ENCODE measurements around the gene ADAMTS12.
"Not testable (repeated sequence)": the region's sequence is repeated elsewhere in the genome, so short reads cannot be mapped to it uniquely, and the experiment has no call there.

Gene ADAMTS12, protein sequence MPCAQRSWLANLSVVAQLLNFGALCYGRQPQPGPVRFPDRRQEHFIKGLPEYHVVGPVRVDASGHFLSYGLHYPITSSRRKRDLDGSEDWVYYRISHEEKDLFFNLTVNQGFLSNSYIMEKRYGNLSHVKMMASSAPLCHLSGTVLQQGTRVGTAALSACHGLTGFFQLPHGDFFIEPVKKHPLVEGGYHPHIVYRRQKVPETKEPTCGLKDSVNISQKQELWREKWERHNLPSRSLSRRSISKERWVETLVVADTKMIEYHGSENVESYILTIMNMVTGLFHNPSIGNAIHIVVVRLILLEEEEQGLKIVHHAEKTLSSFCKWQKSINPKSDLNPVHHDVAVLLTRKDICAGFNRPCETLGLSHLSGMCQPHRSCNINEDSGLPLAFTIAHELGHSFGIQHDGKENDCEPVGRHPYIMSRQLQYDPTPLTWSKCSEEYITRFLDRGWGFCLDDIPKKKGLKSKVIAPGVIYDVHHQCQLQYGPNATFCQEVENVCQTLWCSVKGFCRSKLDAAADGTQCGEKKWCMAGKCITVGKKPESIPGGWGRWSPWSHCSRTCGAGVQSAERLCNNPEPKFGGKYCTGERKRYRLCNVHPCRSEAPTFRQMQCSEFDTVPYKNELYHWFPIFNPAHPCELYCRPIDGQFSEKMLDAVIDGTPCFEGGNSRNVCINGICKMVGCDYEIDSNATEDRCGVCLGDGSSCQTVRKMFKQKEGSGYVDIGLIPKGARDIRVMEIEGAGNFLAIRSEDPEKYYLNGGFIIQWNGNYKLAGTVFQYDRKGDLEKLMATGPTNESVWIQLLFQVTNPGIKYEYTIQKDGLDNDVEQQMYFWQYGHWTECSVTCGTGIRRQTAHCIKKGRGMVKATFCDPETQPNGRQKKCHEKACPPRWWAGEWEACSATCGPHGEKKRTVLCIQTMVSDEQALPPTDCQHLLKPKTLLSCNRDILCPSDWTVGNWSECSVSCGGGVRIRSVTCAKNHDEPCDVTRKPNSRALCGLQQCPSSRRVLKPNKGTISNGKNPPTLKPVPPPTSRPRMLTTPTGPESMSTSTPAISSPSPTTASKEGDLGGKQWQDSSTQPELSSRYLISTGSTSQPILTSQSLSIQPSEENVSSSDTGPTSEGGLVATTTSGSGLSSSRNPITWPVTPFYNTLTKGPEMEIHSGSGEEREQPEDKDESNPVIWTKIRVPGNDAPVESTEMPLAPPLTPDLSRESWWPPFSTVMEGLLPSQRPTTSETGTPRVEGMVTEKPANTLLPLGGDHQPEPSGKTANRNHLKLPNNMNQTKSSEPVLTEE (N-terminal part only)

DNA sequence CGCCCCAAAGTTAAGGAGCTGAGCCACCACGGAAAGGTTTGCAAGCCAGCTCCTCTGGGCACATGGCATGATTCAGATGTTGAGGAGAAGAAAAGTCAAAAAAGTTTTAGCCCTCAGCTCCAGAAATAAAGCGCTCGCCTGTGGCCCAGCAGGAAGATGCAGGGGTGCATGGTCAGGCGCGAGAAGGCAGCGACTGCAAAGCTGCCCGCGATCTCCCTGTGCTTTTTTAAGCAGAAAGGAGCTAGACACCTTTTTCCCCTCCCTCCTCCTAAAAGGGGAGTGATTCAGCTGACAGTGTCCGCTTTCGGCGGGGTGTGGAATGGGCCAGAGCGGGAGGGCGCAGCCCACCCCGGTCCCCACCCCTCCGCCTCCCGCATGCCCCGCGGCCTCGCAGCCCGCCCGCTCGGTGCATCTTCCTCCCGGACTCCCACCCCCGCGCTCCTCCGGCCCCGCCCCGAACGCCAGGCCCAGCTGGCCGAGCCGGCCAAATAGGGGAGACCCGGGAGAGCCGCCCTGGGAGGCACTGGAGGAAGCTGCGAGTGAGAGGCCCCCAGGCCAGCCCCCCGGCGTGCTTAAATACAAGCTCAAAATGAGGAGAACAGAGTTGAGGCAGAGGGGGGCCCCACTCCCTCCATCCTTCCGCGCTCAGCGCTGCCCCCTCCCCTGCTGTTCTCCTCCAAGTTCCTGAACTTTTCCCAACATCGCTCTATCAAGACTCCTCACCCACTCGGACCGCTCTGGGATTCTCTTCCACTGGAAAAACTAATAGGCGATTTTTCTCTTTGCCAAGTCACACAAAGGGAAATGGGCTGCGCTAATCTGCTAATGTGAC is at the start of gene ADAMTS12:
TSS of gene ADAMTS12 (minus strand) at position 203 of the 832 bp plus-strand sequence. CDS start at position 69, 134 bp downstream.
- DNase-seq, result no peak

GRCh38 chr5:33941090-33941489 is 49.3 kb upstream of the ADAMTS12 start:
- DNase-seq, result no peak

DNA sequence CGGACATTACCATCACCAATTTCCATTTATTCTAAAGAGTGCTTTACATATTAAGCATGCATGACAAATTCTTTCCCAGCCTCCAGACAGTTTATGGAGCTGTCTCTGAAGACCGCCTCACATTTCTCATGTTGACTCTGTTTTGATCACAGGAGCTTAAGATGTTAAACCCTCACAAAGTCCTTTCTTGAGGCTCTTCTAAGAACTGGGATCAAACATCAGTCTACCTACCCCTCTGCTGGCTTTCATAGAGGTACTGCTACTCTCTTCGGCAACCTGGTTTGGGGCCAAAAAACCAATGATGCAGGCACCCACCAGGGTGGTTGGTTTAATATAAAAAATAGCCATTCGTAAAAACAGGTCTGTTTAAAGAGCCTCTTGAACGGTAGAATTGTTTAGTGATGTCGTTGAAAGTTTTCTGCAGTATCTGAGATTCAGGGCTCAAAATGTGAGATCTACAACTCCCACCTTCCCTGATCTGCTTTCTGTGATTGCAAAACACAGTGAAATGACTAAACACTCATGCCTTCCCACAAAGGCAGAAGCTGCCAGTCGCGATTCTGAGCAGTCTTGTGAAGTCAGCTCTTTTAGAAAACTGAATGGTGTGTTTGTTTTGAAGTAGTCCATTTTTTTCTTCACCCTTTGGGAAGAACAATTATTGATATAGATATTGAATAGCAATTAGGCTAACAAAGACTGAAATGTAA is 47.9 kb upstream of the ADAMTS12 start:
- no peak for DNase-seq

- DNase-seq, result no peak
These were observed 47.1 kb upstream of the ADAMTS12 start for GRCh38 chr5:33938881-33939280.

- no peak for DNase-seq
These were observed 46.7 kb upstream of the ADAMTS12 start for GRCh38 chr5:33938507-33938796.

DNA sequence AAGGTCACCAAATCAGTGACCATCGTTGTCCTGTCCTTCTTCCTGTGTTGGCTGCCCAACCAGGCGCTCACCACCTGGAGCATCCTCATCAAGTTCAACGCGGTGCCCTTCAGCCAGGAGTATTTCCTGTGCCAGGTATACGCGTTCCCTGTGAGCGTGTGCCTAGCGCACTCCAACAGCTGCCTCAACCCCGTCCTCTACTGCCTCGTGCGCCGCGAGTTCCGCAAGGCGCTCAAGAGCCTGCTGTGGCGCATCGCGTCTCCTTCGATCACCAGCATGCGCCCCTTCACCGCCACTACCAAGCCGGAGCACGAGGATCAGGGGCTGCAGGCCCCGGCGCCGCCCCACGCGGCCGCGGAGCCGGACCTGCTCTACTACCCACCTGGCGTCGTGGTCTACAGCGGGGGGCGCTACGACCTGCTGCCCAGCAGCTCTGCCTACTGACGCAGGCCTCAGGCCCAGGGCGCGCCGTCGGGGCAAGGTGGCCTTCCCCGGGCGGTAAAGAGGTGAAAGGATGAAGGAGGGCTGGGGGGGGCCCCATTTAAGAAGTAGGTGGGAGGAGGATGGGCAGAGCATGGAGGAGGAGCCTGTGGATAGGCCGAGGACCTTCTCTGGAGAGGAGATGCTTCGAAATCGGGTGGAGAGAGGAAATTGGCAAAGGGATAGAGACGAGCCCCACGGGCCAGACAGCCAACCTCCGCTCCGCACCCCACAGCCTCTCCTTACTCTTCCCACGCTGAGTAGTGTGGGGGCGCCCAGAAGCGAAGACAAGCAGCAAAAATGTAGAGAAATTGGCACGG is 46.1 kb upstream of the ADAMTS12 start:
- DNase-seq, result no peak

DNA sequence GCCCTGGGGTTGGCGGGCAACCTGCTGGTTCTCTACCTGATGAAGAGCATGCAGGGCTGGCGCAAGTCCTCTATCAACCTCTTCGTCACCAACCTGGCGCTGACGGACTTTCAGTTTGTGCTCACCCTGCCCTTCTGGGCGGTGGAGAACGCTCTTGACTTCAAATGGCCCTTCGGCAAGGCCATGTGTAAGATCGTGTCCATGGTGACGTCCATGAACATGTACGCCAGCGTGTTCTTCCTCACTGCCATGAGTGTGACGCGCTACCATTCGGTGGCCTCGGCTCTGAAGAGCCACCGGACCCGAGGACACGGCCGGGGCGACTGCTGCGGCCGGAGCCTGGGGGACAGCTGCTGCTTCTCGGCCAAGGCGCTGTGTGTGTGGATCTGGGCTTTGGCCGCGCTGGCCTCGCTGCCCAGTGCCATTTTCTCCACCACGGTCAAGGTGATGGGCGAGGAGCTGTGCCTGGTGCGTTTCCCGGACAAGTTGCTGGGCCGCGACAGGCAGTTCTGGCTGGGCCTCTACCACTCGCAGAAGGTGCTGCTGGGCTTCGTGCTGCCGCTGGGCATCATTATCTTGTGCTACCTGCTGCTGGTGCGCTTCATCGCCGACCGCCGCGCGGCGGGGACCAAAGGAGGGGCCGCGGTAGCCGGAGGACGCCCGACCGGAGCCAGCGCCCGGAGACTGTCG is 45.4 kb upstream of the ADAMTS12 start:
- DNase-seq, result peak; percentile 44

DNA sequence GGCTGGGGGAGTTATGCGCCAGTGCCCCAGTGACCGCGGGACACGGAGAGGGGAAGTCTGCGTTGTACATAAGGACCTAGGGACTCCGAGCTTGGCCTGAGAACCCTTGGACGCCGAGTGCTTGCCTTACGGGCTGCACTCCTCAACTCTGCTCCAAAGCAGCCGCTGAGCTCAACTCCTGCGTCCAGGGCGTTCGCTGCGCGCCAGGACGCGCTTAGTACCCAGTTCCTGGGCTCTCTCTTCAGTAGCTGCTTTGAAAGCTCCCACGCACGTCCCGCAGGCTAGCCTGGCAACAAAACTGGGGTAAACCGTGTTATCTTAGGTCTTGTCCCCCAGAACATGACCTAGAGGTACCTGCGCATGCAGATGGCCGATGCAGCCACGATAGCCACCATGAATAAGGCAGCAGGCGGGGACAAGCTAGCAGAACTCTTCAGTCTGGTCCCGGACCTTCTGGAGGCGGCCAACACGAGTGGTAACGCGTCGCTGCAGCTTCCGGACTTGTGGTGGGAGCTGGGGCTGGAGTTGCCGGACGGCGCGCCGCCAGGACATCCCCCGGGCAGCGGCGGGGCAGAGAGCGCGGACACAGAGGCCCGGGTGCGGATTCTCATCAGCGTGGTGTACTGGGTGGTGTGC is 44.7 kb upstream of the ADAMTS12 start, which contains the start of gene RXFP3:
TSS of gene RXFP3 (plus strand) at position 6 of the 636 bp plus-strand sequence. CDS start at position 361, 355 bp downstream.
- peak; percentile 44 for DNase-seq

GRCh38 chr5:33936004-33936380 is 44.2 kb upstream of the ADAMTS12 start:
- peak; percentile 25 for DNase-seq

DNA sequence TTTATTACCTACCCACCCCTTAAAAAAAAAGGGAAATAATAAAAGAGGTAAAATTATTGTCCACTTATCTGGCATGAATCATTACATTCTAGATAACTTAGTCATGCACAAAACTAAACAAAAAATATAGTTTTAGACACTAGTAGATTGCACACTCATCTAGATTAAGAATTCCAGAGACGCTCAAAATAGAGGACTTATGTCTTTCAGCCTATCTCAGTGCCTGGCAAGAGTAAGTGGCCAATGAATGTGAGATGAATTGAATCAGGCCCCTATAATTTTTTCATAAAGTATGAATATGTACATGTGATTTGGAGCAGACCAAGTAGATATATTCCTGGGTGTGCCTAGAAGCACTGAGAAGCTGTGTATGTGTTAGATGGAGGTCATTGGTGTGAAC is 42.4 kb upstream of the ADAMTS12 start:
- no peak for DNase-seq

DNA sequence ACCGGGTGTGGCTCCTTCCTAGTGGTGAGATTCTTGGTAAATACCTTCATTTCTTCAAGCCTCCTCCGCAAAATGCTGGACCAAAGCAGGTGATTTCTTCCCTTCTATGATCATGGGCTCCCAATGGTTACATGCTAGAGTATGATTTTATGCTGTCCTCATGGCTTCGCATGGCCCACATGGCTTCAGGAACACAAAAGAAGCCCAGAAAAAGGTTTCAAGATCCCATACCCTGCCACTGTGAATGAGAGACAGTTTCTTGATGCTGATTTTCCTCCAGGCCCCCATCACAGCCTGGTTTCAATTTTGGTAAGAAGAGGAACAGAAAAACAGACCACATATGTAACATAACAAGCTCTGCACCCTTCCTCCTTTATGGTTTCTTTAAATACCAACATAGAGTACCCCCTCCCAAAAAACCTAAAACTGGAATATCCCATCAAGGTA is 42.0 kb upstream of the ADAMTS12 start:
- DNase-seq, result no peak

- no peak for DNase-seq
These were observed 39.3 kb upstream of the ADAMTS12 start for GRCh38 chr5:33931136-33931535.

- DNase-seq, result no peak
These were observed 38.3 kb upstream of the ADAMTS12 start for GRCh38 chr5:33929925-33930690.

GRCh38 chr5:33928283-33928682 is 36.5 kb upstream of the ADAMTS12 start:
- no peak for DNase-seq

DNA sequence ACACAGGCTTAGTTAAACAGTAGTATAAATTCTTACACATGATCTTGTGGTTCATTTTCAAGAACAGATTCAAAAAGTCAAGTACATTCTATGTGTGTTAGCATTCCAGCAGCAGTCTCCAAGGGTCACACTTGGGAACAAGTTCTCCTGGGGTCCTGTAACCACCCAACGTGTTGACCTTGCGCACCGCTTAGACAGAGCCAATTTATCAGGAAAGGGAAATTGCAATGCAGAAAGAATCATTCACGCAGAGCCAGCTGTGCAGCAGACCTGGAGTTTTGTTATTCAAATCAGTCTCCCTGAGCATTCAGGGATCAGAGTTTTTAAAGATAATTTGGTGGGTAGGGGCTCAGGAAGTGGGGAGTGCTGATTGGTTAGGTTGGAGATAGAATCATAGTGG is 35.9 kb upstream of the ADAMTS12 start:
- DNase-seq, result no peak

DNA sequence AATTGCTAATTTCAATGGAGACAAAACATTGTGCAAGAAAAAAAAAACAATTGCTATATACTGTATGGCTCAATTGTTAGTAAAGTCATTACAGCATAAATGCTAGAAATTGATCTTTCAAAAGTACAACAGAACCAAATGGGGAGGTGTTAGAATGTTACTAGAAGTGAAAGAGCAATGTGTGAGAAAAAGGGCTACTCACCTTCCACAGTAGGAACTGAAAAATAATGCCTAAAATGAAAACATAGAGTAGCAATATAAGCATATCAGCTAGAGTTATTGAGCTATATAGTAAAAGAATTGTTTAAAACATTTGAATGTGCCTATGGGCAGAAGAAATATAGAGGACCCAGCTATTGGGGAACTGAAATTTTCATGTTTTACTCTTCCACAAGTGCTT is 33.5 kb upstream of the ADAMTS12 start:
- no peak for DNase-seq

GRCh38 chr5:33921002-33921401 is 29.2 kb upstream of the ADAMTS12 start:
- DNase-seq, result no peak

GRCh38 chr5:33914844-33915243 is 23.1 kb upstream of the ADAMTS12 start:
- not testable (repeated sequence) for DNase-seq

DNA sequence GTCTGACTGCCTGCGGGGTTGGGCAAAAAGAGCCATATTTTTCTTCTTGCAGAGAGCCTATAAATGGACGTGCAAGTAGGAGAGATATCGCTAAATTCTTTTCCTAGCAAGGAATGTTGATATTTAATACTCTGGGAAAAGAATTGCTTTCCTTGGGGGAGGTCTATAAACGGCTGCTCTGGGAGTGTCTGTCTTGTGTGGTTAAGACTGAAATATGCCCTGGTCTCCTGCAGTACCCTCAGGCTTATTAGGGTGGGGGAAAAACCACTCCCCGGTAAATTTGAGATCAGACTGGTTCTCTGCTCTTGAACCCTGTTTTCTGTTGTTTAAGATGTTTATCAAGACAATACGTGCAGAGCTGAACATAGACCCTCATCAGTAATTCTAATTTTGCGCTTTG is 14.5 kb upstream of the ADAMTS12 start:
- DNase-seq, result not testable (repeated sequence)
